T-helper 1 cell treated with Interleukin-12 subunit alpha and Interleukin-12 subunit beta and Interleukin-4 antibody, amounts not matched to agents 30 ng/mL and 1 ng/mL, for 36 hours (primary cell): Measurements from ENCODE around the gene MAGOH. TPM values are rescaled to one million over a fixed set of nuclear protein-coding genes. Genes with fewer than 3 reads are reported as not detected.

Experiments
- intact Hi-C: fragments of 100-400 bp; cut with micrococcal nuclease; formaldehyde crosslinking; loops from one replicate; pipeline ENCODE4 v1.15.1; 2024
- total RNA-seq: library from RNA; stranded (reverse); gene quantifications from 2 replicates; pipeline ENCODE4 v1.2.3, GENCODE V29; 2022

Gene MAGOH
- total RNA-seq, 1 donor from 2014 or later: 67.7 TPM

- intact Hi-C loops: loop anchor here (10.0 kb wide), 1 partner anchor 413 kb away; no protein-coding TSS in a partner anchor
Measured at GRCh38 chr1:53271446-53272090, 33.2 kb upstream of the MAGOH start.

GRCh38 chr1:53270873-53271272 is 32.6 kb upstream of the MAGOH start:
- intact Hi-C loops: loop anchor here (10.0 kb wide), 1 partner anchor 414 kb away; no protein-coding TSS in a partner anchor

GRCh38 chr1:53270107-53270506 is 31.8 kb upstream of the MAGOH start:
- intact Hi-C loops: loop anchor here (10.0 kb wide), 1 partner anchor 415 kb away; no protein-coding TSS in a partner anchor

- intact Hi-C loops: no loop called here
Measured at GRCh38 chr1:53267761-53268160, 29.4 kb upstream of the MAGOH start.

GRCh38 chr1:53266038-53266437 is 27.7 kb upstream of the MAGOH start:
- intact Hi-C loops: loop anchor here (1.0 kb wide), 1 partner anchor 127 kb away; no protein-coding TSS in a partner anchor

GRCh38 chr1:53265581-53265980 is 27.3 kb upstream of the MAGOH start:
- intact Hi-C loops: no loop called here

- intact Hi-C loops: no loop called here
Measured at GRCh38 chr1:53264048-53264447, 25.7 kb upstream of the MAGOH start.

- intact Hi-C loops: no loop called here
Measured at GRCh38 chr1:53262000-53262399, 23.7 kb upstream of the MAGOH start.

- intact Hi-C loops: no loop called here
Measured at GRCh38 chr1:53260631-53261247, 22.4 kb upstream of the MAGOH start.

GRCh38 chr1:53259932-53260331 is 21.6 kb upstream of the MAGOH start:
- intact Hi-C loops: no loop called here

- intact Hi-C loops: no loop called here
Measured at GRCh38 chr1:53258216-53258615, 19.9 kb upstream of the MAGOH start.

GRCh38 chr1:53257454-53258081 is 19.2 kb upstream of the MAGOH start:
- intact Hi-C loops: no loop called here

- intact Hi-C loops: no loop called here
Measured at GRCh38 chr1:53256511-53257453, 18.5 kb upstream of the MAGOH start.

- intact Hi-C loops: no loop called here
Measured at GRCh38 chr1:53255031-53255430, 16.7 kb upstream of the MAGOH start.

GRCh38 chr1:53254011-53254640 is 15.8 kb upstream of the MAGOH start:
- intact Hi-C loops: no loop called here

GRCh38 chr1:53250325-53250724 is 12.0 kb upstream of the MAGOH start:
- intact Hi-C loops: no loop called here

GRCh38 chr1:53249706-53250105 is 11.4 kb upstream of the MAGOH start:
- intact Hi-C loops: no loop called here

- intact Hi-C loops: no loop called here
Measured at GRCh38 chr1:53246261-53247134, 8.2 kb upstream of the MAGOH start.

- intact Hi-C loops: no loop called here
Measured at GRCh38 chr1:53244141-53244540, 5.8 kb upstream of the MAGOH start.

GRCh38 chr1:53242381-53242780 is 4.1 kb upstream of the MAGOH start:
- intact Hi-C loops: no loop called here
